NCI-H1048 (cell line): Measurements from ENCODE around the gene PHF14.
"Not testable (repeated sequence)": the region's sequence is repeated elsewhere in the genome, so short reads cannot be mapped to it uniquely, and the experiment has no call there.

Experiments used
- DNase-seq: peaks from one replicate; lab custom pipeline; 2025; lab: John Stamatoyannopoulos, UW

The PHF14 gene

GRCh38 chr7:10973061-10973941 lies at the start of gene PHF14:
Gene PHF14 (plus strand): TSS chr7:10973872. CDS start chr7:10974324, 452 bp downstream.
- DNase-seq: peak; percentile 96

- DNase-seq: no peak
These were observed 49.3 kb upstream of the PHF14 start for GRCh38 chr7:10924370-10924769.

DNA sequence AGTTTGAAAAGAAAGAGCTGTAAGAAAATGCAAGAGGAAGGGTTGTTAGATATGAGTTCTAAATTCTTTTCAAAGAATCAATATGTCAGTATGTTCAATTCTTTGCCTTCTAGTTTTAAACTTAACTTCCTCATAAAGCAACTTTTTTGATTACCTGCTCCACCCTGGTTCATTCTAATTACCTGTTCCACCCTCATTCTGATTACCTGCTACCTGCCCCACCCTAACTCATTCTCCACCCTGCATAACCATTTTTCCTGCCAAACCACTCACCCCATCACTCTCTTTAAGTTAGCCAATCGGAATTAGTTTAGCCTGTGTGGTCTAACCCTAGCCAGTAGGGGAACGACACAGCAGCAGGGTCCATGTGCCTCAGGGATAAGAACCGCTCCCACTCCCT lies 45.5 kb upstream of the PHF14 start:
- DNase-seq: not testable (repeated sequence)

DNA sequence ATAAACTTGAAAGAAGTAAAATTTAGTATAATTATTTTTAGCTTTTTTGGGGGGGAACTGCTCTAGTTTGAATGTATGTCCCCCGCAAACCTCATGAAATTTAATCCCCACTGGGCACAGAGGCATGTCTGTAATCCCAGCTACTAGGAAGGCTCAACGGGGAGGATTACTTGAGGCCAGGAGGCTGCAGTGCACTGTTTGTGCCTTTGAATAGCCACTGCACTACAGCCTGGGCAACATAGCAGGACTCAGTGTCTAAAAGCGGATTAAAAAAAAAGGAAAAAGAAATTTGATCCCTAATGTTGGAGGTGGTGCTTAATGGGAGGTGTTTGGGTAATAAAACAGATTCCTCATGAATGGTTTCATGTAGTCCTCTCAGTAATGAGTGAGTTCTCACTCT lies 43.1 kb upstream of the PHF14 start:
- DNase-seq: no peak

DNA sequence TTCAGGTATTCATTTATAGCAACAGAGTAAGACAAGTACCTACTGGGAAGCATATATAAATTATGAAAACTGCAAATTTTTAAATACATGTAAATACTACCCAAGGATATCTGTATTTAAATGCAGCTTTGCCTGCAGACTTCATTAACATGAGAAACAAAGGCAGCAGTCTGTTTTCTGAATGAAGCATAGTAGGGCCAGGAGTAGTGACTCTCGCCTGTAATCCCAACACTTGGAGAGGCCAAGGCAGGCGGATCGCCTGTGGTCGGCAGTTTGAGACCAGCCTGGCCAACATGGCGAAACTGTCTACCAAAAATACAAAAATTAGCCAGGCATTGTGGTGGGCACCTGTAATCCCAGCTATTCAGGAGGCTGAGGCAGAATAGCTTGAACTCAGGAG lies 42.5 kb upstream of the PHF14 start:
- no peak for DNase-seq

DNA sequence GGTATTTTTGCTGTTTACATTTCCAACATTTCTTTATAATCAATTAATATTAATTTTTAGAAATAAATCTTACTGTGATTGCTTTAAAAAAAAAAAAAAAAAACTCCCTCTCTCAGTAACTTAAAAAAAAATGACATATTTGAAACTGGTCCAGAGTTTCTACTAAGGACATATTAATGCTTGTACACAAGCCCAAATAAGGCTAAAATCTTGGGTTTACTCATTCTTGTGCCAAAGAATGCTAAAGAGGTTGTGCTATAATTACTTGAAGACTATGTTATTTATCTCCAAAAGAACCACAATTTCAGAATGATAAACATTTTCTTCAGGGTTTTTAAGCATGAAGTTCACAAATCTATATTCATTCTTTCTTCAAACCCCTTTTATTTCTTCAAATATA lies 39.4 kb upstream of the PHF14 start:
- DNase-seq: no peak

- no peak for DNase-seq
These were observed 34.3 kb upstream of the PHF14 start for GRCh38 chr7:10939237-10939910.

DNA sequence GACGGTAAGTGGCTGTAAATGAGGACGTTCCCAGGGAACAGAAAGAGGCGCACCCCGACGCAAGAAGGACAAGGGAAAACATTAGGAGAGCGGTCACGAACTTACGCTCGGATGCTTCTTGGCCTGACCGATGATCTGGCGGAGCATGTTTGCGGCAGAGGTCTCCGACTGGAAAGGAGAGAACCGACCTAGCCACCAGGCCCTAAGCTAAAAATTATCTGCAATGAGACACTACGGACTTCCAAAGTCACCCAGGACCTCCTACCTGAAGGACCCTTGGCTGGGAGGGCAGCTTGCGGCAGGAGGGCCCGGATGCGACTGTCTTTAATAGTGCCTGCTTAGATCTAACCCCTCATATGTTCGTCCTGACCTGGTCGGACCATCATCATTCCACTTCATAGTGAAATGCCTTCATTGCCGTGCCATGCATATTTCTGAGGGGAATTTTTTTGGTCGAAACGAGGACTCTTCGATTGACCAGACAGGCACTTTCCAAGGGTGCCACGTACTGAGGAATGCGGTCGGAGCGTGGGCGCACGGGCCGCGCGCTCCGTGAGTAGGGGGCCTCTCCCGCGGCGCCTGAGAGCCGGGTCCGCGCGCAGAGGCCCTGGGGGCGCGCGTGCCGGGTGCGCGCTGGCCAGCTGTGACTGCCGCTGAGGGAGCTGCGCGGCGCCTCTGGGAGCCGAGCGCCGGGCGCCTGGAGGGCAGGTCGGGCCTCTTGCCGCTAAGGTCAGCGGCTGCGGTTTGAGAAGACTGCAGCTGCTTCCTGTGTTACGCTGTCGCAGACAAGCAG lies 33.6 kb upstream of the PHF14 start:
- peak; percentile 89 for DNase-seq

GRCh38 chr7:10940704-10941355 lies 32.8 kb upstream of the PHF14 start:
- DNase-seq: no peak

- no peak for DNase-seq
These were observed 23.2 kb upstream of the PHF14 start for GRCh38 chr7:10950494-10950893.

DNA sequence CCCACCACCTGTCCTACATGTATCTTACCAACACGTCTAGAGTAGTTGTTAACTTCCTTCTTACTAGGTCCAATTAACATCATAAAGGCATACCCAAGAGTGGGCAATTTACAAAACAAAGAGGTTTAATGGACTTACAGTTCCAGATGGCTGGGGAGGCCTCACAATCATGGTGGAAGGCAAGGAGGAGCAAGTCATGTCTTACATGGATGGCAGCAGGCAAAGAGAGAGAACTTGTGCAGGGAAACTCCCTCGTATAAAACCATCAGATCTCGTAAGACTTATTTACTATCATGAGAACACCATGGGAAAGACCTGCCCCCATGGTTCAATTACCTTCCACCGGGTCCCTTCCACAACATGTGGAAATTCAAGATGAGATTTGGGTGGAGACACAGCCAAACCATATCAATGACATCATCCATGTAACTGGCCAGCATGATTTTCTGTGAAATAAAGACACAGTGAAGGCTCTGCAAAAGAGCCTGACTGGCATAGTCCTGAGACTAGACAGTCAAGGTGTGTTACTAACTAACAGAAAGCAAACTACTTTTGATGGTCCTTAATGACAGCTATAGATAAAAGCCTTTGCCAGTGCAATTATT lies 22.6 kb upstream of the PHF14 start:
- DNase-seq: not testable (repeated sequence)

DNA sequence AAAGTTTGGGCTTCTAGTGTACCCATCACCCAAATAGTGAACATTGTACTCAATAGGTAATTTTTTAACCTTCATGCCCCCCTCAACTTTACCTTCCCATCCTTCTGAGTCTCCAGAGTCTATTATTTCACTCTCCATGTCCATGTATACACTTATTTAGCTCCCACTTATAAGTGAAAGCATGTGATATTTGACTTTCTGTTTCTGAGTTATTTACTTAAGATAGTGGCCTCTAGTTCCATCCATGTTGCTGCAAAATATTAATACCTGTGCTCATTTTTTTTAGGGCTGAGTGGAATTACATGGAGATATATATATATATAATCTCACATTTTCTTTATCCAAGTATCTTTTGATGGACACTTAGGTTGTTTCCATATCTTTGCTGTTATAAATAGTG lies 21.1 kb upstream of the PHF14 start:
- no peak for DNase-seq

DNA sequence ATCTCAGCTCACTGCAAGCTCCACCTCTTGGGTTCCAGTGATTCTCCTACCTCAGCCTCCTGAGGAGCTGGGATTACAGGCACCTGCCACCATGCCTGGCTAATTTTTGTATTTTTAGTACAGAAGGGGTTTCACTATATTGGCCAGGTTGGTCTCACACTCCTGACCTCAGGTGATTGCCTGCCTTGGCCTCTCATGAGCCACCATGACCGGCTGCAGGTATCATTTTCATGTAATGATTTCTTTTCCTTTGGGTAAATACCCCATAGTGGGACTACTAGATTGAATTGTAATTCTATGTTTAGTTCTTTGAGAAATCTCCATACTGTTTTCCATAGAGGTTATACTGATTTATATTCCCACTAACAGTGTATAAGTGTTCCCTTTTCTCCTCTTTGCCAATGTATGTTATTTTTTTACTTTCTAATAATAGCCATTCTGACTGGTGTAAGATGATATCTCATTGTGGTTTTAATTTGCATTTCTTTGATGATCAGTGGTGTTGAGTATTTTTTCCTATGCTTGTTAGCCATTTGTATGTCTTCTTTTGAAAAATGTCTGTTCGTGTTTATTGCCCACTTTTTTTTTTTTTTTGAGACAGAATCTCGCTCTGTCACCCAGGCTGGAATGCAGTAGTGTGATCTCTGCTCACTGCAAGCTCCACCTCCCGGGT lies 20.5 kb upstream of the PHF14 start:
- not testable (repeated sequence) for DNase-seq

GRCh38 chr7:10956528-10956927 lies 17.1 kb upstream of the PHF14 start:
- DNase-seq: no peak

- not testable (repeated sequence) for DNase-seq
These were observed 13.4 kb upstream of the PHF14 start for GRCh38 chr7:10960242-10960641.

- DNase-seq: not testable (repeated sequence)
These were observed 8.7 kb upstream of the PHF14 start for GRCh38 chr7:10965016-10965415.

DNA sequence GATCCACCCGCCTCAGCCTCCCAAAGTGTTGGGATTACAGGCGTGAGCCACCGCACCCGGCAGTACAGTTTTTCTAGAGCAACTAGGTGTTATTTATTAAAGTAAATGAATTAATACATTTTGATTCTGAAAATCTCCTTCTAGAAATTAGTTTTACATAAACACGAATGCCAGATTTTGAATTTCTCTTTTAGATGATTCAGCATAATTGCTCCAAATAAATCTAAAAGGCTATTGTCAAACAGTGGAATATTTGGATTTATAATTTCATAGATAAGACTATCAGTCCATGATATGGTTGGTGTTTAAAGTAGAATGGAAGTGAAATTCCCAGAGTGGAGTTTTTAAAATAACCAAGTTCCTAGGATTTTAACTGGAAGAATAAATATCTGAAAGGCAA lies 1.5 kb upstream of the PHF14 start:
- DNase-seq: no peak

GRCh38 chr7:10973942-10974911 lies 555 bp downstream of the PHF14 start:
- no peak for DNase-seq

DNA sequence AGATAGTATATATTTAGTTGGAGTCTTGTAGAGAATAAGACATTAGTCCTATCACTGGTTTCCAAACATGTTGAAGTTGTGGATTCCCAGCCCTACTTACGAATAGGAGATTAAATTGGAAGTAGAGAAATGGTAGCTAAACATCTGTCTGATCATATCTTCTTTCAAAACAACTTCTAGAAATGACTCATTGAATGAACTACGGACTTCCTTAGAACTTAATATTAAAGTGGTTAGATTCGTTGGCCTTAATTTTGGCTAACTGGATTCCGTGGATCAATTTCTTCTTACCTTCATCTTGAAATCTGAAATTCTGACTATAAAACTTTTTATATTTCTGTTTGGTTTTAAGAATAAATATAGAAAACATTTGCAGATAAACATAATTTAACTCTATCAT lies 3.4 kb downstream of the PHF14 start:
- no peak for DNase-seq

- no peak for DNase-seq
These were observed 7.6 kb downstream of the PHF14 start for GRCh38 chr7:10981317-10981716.
